ENCODE measurements around the gene EXPH5.

EXPH5 gene

GRCh38 chr11:108593923-108594434, 411 bp upstream of the EXPH5 start (continued):
- TF ChIP-seq ZNF366 (tag by site-specific recombination; conservative IDR thresholded peaks at IDR 0.05) (peak; percentile 52), SP3 (tag by site-specific recombination; IDR thresholded peaks at IDR 0.05) (peak; percentile 25; the same call in 1 of the 2 replicates), ZFHX2 (tag by site-specific recombination; conservative IDR thresholded peaks at IDR 0.05) (no peak; the same call in none of the 2 replicates), SCRT2 (tag by site-specific recombination; IDR thresholded peaks at IDR 0.05) (peak; percentile 48; the same call in 1 of the 2 replicates), ZFP69B (tag by site-specific recombination; IDR thresholded peaks at IDR 0.05) (peak; percentile 62)
- TF ChIP-seq, protein P1, sequence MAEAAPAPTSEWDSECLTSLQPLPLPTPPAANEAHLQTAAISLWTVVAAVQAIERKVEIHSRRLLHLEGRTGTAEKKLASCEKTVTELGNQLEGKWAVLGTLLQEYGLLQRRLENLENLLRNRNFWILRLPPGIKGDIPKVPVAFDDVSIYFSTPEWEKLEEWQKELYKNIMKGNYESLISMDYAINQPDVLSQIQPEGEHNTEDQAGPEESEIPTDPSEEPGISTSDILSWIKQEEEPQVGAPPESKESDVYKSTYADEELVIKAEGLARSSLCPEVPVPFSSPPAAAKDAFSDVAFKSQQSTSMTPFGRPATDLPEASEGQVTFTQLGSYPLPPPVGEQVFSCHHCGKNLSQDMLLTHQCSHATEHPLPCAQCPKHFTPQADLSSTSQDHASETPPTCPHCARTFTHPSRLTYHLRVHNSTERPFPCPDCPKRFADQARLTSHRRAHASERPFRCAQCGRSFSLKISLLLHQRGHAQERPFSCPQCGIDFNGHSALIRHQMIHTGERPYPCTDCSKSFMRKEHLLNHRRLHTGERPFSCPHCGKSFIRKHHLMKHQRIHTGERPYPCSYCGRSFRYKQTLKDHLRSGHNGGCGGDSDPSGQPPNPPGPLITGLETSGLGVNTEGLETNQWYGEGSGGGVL (tag by site-specific recombination; IDR thresholded peaks at IDR 0.05): 0 out of 2 replicates have a peak, but pooled peaks have one; percentile 44

- Histone ChIP-seq H3K27ac (ENCODE audit: extremely low read depth, low read depth, low read length) (peak overlapping the region; percentile 81), H3K36me3 (ENCODE audit: control insufficient read depth in 2 of 2, insufficient read depth in 1 of 2, low read length in 2 of 2) (no peaks in the 10 kb centered on the region), H3K4me1 (ENCODE audit: control insufficient read depth, insufficient read depth, low read length) (no peaks in the 10 kb centered on the region), H3K4me3 (ENCODE audit: low read depth, low read length) (peak overlapping the region; percentile 79), H3K9me3 (ENCODE audit: control insufficient read depth, insufficient read depth, low read depth, low read length) (no peaks in the 10 kb centered on the region)
- POLR2A ChIA-PET: interaction anchor here (0.8 to 1.2 kb wide), 5 partner anchors 20 to 99 kb away, joined by 3 to 7 read pairs (median 3); partner anchors contain the start of gene POGLUT3
- CTCF ChIA-PET: interaction anchor here (0.6 to 0.7 kb wide), 2 partner anchors 47 to 264 kb away, joined by 3 read pairs; no protein-coding TSS in a partner anchor
- TF ChIP-seq SCRT2 (tag by site-specific recombination; IDR thresholded peaks at IDR 0.05) (no peak), ZBTB20 (tag by site-specific recombination; IDR thresholded peaks at IDR 0.05) (no peak), SP3 (tag by site-specific recombination; IDR thresholded peaks at IDR 0.05) (no peak), ZFP3 (tag by site-specific recombination; IDR thresholded peaks at IDR 0.05; ENCODE audit: low read depth) (no peak), ZNF510 (tag by site-specific recombination; IDR thresholded peaks at IDR 0.05; ENCODE audit: insufficient replicate concordance) (no peak), ZNF335 (tag by site-specific recombination; conservative IDR thresholded peaks at IDR 0.05) (peak; percentile 60; the same call in 1 of the 2 replicates), ZNF132 (tag by site-specific recombination; IDR thresholded peaks at IDR 0.05; ENCODE audit: borderline replicate concordance) (no peak), ZNF426 (tag by site-specific recombination; IDR thresholded peaks at IDR 0.05) (no peak), ZNF366 (tag by site-specific recombination; conservative IDR thresholded peaks at IDR 0.05) (no peak), ZNF571 (tag by site-specific recombination; IDR thresholded peaks at IDR 0.05) (no peak), BCL11B (tag by site-specific recombination; IDR thresholded peaks at IDR 0.05; ENCODE audit: low read depth) (no peak), ZNF580 (tag by site-specific recombination; IDR thresholded peaks at IDR 0.05) (no peak), ZNF501 (tag by site-specific recombination; IDR thresholded peaks at IDR 0.05) (0 out of 2 replicates have a peak, but pooled peaks have one; percentile 34), ZNF19 (tag by site-specific recombination; IDR thresholded peaks at IDR 0.05; ENCODE audit: low read depth) (no peak), SP2 (tag by site-specific recombination; IDR thresholded peaks at IDR 0.05) (peak; percentile 64), ZBTB11 (tag by site-specific recombination; conservative IDR thresholded peaks at IDR 0.05; ENCODE audit: low read depth) (0 out of 2 replicates have a peak, but pooled peaks have one; percentile 7), ZBTB8A (tag by site-specific recombination; IDR thresholded peaks at IDR 0.05) (0 out of 2 replicates have a peak, but pooled peaks have one; percentile 8), ZNF623 (tag by site-specific recombination; IDR thresholded peaks at IDR 0.05) (no peak), ZFP37 (tag by site-specific recombination; IDR thresholded peaks at IDR 0.05) (no peak), ZFP69B (tag by site-specific recombination; IDR thresholded peaks at IDR 0.05) (no peak)
- TF ChIP-seq, protein P2, sequence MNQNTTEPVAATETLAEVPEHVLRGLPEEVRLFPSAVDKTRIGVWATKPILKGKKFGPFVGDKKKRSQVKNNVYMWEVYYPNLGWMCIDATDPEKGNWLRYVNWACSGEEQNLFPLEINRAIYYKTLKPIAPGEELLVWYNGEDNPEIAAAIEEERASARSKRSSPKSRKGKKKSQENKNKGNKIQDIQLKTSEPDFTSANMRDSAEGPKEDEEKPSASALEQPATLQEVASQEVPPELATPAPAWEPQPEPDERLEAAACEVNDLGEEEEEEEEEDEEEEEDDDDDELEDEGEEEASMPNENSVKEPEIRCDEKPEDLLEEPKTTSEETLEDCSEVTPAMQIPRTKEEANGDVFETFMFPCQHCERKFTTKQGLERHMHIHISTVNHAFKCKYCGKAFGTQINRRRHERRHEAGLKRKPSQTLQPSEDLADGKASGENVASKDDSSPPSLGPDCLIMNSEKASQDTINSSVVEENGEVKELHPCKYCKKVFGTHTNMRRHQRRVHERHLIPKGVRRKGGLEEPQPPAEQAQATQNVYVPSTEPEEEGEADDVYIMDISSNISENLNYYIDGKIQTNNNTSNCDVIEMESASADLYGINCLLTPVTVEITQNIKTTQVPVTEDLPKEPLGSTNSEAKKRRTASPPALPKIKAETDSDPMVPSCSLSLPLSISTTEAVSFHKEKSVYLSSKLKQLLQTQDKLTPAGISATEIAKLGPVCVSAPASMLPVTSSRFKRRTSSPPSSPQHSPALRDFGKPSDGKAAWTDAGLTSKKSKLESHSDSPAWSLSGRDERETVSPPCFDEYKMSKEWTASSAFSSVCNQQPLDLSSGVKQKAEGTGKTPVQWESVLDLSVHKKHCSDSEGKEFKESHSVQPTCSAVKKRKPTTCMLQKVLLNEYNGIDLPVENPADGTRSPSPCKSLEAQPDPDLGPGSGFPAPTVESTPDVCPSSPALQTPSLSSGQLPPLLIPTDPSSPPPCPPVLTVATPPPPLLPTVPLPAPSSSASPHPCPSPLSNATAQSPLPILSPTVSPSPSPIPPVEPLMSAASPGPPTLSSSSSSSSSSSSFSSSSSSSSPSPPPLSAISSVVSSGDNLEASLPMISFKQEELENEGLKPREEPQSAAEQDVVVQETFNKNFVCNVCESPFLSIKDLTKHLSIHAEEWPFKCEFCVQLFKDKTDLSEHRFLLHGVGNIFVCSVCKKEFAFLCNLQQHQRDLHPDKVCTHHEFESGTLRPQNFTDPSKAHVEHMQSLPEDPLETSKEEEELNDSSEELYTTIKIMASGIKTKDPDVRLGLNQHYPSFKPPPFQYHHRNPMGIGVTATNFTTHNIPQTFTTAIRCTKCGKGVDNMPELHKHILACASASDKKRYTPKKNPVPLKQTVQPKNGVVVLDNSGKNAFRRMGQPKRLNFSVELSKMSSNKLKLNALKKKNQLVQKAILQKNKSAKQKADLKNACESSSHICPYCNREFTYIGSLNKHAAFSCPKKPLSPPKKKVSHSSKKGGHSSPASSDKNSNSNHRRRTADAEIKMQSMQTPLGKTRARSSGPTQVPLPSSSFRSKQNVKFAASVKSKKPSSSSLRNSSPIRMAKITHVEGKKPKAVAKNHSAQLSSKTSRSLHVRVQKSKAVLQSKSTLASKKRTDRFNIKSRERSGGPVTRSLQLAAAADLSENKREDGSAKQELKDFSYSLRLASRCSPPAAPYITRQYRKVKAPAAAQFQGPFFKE (tag by site-specific recombination; IDR thresholded peaks at IDR 0.05; ENCODE audit: borderline replicate concordance): no peak
Observed at GRCh38 chr11:108592591-108593213, 866 bp downstream of the EXPH5 start.
